DOHH2 (cell line): Measurements from ENCODE around the gene DHRS13.

ENCODE experiments used
- CTCF ChIP-seq: fragments of 200-600 bp; sonication (generic); IDR thresholded peaks from one replicate; pipeline ENCODE4 v1.5.1; 2014; ENCODE audit warnings: antibody characterized with exemption, mild to moderate bottlenecking, low read depth, low read length; ENCODE audit not compliant: poor library complexity, severe bottlenecking
- EZH2phosphoT487 ChIP-seq: fragments of 200-600 bp; sonication (generic); IDR thresholded peaks from 2 replicates; pipeline ENCODE4 v1.6.1; 2017; ENCODE audit warnings: borderline replicate concordance, mild to moderate bottlenecking, antibody characterized with exemption, low read length, moderate library complexity, mixed read lengths

- TF ChIP-seq CTCF (no peak), EZH2phosphoT487 (no peak)
Measured at GRCh38 chr17:28917465-28917864, 14.6 kb upstream of the DHRS13 start.
